HepG2 (cell line): ENCODE data around the gene PCIF1. TPM values are rescaled to one million over a fixed set of nuclear protein-coding genes. Genes with fewer than 3 reads are reported as not detected.
A peak's percentile ranks its signal among the peaks of the same experiment; 100 is the strongest.

ENCODE experiments used
- AGO1 ChIP-seq: fragments of 200-400 bp; formaldehyde crosslinking; IDR thresholded peaks from 2 replicates; pipeline ENCODE4 v1.6.1; 2017; ENCODE audit warnings: mild to moderate bottlenecking, low read depth, low read length, moderate library complexity; ENCODE audit not compliant: poor library complexity, severe bottlenecking
- CBX5 ChIP-seq: sonication (generic); formaldehyde crosslinking; IDR thresholded peaks from 2 replicates; pipeline ENCODE4 v1.4.0; 2020; ENCODE audit warnings: missing genetic modification reagents, borderline replicate concordance
- FOSL2 ChIP-seq: sonication (generic); formaldehyde crosslinking; IDR thresholded peaks from 2 replicates; pipeline ENCODE4 v1.4.0; 2020; ENCODE audit warnings: missing genetic modification reagents
- GATAD2A ChIP-seq: IDR thresholded peaks from 2 replicates; pipeline ENCODE4 v1.6.1; 2016
- IKZF1 ChIP-seq: fragments of 450-650 bp; IDR thresholded peaks from 2 replicates; pipeline ENCODE4 v1.7.1; 2016
- KDM5A ChIP-seq: fragments of 200-600 bp; sonication (generic); IDR thresholded peaks from 2 replicates; pipeline ENCODE4 v1.7.0; 2018; ENCODE audit warnings: antibody characterized with exemption, mild to moderate bottlenecking, low read length, borderline replicate concordance
- SYNCRIP ChIP-seq: fragments of 200-400 bp; formaldehyde crosslinking; IDR thresholded peaks from 2 replicates; pipeline ENCODE4 v1.6.1; 2018; ENCODE audit warnings: mild to moderate bottlenecking, low read depth, low read length; ENCODE audit not compliant: insufficient read depth
- TCF12 ChIP-seq, 2 experiments: fragments of 450-650 bp in 1 of 2; sonication (generic) in 1 of 2; formaldehyde crosslinking in 1 of 2; IDR thresholded peaks; 2 replicates each; pipeline versions ENCODE4 v1.6.1 to v1.8.0; 2017 to 2022; ENCODE audit warnings: antibody characterized with exemption in 1 of 2, mild to moderate bottlenecking in 1 of 2, missing genetic modification reagents in 1 of 2, moderate library complexity in 1 of 2
- THAP11 ChIP-seq: IDR thresholded peaks from 2 replicates; pipeline ENCODE4 v1.6.1; 2016; ENCODE audit warnings: missing biosample characterization, missing genetic modification reagents
- XRCC5 ChIP-seq: fragments of 200-400 bp; formaldehyde crosslinking; optimal IDR thresholded peaks from 2 replicates; pipeline ENCODE3; 2017; ENCODE audit warnings: mild to moderate bottlenecking, low read length
- ZNF225 ChIP-seq: sonication (generic); formaldehyde crosslinking; IDR thresholded peaks from 2 replicates; pipeline ENCODE4 v1.4.0; 2020; ENCODE audit warnings: mild to moderate bottlenecking, missing genetic modification reagents
- ZNF337 ChIP-seq: sonication (generic); formaldehyde crosslinking; IDR thresholded peaks from 2 replicates; pipeline ENCODE4 v1.5.1; 2020; ENCODE audit warnings: missing genetic modification reagents, low read depth, mild to moderate bottlenecking, borderline replicate concordance
- ZNF407 ChIP-seq: sonication (generic); formaldehyde crosslinking; IDR thresholded peaks from one replicate; pipeline ENCODE4 v1.5.1; 2020; ENCODE audit warnings: mild to moderate bottlenecking, missing genetic modification reagents; ENCODE audit errors: not compliant biosample characterization
- polyA plus RNA-seq, 8 experiments: library from polyadenylated mRNA; depleted of rRNA in 3 of 8; stranded (reverse) in 7 of 8; unstranded in 1 of 8; fragments of >200 nt; fragmentation: Illumina TruSeq in 4 of 8; extraction: Trizol in 4 of 8; gene quantifications; 2 replicates each; pipeline versions ENCODE4 v1.2.1 to v1.2.3, GENCODE V29; 2011 to 2016; ENCODE audit warnings: low read depth in 4 of 8, missing spikeins in 1 of 8, mixed read lengths in 1 of 8; ENCODE audit not compliant: insufficient read depth in 1 of 8
- total RNA-seq, 5 experiments: library from RNA; depleted of rRNA; stranded (reverse); fragments of >200 nt; fragmentation: Illumina TruSeq; extraction: Trizol; gene quantifications; 2 replicates each; pipeline ENCODE4 v1.2.3, GENCODE V29; 2016; ENCODE audit warnings: low read depth in 1 of 5

The PCIF1 gene
- total and polyA plus RNA-seq, 2 of the 13 experiments (the other 11 are each of a cell fraction or from before 2014, with no cell fraction given) = 20.9 to 24.4 TPM

- peak; percentile 72 for TF ChIP-seq ZNF407 (CRISPR knock-in tag)
- peak; percentile 21; the same call in 1 of the 2 replicates for TF ChIP-seq GATAD2A
- 0 out of 2 replicates have a peak, but pooled peaks have one; percentile 19 for TF ChIP-seq CBX5 (CRISPR knock-in tag)
- 0 out of 2 replicates have a peak, but pooled peaks have one; percentile 49 for TF ChIP-seq ZNF337 (CRISPR knock-in tag)
- peak; percentile 84; the same call in 1 of the 2 replicates for TF ChIP-seq ZNF225 (CRISPR knock-in tag)
- TF ChIP-seq THAP11 (CRISPR knock-in tag) = no peak
- TF ChIP-seq SYNCRIP = no peak
- peak; percentile 74 for TF ChIP-seq AGO1
- no peak for TF ChIP-seq IKZF1
- TF ChIP-seq KDM5A = no peak
- TF ChIP-seq TCF12 (IDR thresholded peaks at IDR 0.05) = no peak
- TF ChIP-seq TCF12 (CRISPR knock-in tag; IDR thresholded peaks at IDR 0.05) = no peak
- TF ChIP-seq XRCC5 = peak; percentile 98
- TF ChIP-seq FOSL2 (CRISPR knock-in tag) = 0 out of 2 replicates have a peak, but pooled peaks have one; percentile 12
Measured at GRCh38 chr20:45987108-45987780, 52.8 kb downstream of the PCIF1 start (continued).
